Measurements from ENCODE around the gene GJA10.
"Not testable (repeated sequence)": the region's sequence is repeated elsewhere in the genome, so short reads cannot be mapped to it uniquely, and the experiment has no call there.

Gene GJA10

DNA sequence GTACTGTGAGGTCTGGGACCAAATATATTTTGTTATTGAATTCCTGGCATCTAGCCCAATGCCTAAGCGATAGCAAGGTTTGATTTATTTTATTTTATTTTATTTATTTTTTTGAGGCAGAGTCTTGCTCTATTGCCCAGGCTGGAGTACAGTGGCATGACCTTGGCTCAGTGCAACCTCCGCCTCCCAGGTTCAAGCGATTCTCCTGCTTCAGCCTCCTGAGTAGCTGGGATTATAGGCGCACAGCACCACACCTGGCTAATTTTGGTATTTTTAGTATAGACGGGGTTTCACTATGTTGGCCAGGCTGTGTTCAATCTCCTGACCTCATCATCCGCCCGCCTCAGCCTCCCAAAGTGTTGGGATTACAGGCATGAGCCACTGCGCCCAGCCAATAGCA, 1.7 kb upstream of the GJA10 start:
- H3K4me3 Mint-ChIP-seq, H3K9me3 Mint-ChIP-seq, ATAC-seq, H3K36me3 Mint-ChIP-seq, H3K27ac Mint-ChIP-seq: not testable (repeated sequence)
- H3K27me3 Mint-ChIP-seq, result peaks cover 66% of the 10 kb centered on the region
- H3K4me1 Mint-ChIP-seq, result peaks cover 12% of the 10 kb centered on the region

DNA sequence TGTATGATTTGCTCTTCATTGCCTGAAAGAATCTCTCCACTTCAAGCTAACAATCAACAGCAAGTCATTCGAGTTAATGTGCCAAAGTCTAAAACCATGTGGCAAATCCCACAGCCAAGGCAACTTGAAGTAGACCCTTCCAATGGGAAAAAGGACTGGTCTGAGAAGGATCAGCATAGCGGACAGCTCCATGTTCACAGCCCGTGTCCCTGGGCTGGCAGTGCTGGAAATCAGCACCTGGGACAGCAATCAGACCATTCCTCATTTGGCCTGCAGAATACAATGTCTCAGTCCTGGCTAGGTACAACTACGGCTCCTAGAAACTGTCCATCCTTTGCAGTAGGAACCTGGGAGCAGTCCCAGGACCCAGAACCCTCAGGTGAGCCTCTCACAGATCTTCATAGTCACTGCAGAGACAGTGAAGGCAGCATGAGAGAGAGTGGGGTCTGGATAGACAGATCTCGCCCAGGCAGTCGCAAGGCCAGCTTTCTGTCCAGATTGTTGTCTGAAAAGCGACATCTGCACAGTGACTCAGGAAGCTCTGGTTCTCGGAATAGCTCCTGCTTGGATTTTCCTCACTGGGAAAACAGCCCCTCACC, 1.1 kb downstream of the GJA10 start:
- no peak overlapping the region for H3K4me3 Mint-ChIP-seq

DNA sequence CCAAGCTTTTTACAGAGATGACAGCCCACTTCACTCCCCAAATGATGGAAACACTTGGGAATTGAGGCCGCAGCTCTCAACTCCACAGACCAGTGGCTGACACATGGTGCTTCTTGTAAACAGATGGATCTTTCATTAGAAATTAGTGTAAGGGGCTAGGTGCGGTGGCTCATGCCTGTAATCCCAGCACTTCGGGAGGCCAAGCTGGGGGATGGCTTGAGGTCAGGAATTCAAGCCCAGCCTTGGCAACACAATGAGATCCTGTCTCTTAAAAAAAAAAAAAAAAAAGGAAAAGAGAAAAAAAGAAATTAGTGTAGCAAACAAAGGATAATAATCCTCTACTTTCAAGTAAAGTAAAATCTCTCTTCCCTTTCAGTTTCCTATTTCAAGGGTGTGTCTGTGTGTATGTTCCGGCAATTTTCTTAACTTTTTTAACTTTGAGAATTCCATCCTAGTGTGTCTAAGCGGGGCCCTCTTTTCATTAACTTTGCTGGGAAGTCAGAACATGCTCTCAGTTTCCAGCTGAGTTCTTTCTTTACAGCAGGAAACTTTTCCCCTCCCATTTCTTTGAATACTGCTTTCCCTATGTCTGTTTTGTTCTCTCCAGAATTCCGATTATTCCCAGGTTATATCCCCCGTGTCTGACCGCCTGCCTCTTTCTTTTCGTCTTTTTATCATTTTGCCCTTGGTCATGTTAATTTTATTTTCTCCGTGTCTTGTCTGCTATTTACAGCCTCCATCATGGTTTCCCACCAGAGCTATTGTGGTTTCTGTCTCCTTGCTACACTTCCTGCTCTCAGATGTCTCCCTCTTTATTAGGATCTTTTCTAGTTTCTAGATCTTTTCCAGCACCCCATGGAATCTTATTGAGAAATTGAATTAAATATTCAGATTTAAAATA, 16.0 kb downstream of the GJA10 start:
- not testable (repeated sequence) for ATAC-seq, H3K36me3 Mint-ChIP-seq, H3K27ac Mint-ChIP-seq, H3K9me3 Mint-ChIP-seq, H3K4me3 Mint-ChIP-seq, H3K4me1 Mint-ChIP-seq
- H3K27me3 Mint-ChIP-seq, result peaks cover 76% of the 10 kb centered on the region

More for the DNA sequence above, 1.1 kb downstream of the GJA10 start:
- Mint-ChIP-seq H3K27ac (no peak overlapping the region), H3K36me3 (no peaks in the 10 kb centered on the region), H3K27me3 (peaks cover 70% of the 10 kb centered on the region), H3K4me1 (peaks cover 12% of the 10 kb centered on the region), H3K9me3 (no peaks in the 10 kb centered on the region)
- ATAC-seq, result no peak

DNA sequence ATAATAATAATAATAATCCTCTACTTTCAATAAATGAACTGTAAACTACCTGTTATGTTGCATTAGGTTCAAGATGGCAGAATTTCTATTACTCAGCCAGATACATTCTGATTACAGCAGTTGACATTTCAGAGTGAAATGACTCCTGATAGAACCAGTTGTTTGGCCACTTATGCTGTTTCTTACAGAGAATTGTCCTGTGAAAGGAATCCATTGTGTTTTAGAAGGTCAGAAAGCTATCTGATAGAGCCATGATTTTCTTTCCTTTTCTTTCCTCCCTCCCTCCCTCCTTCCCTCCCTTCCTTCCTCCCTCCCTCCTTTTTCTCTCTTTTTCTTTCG, 16.6 kb downstream of the GJA10 start:
- peaks cover 6% of the 10 kb centered on the region for H3K4me1 Mint-ChIP-seq
- ATAC-seq, result no peak
- no peak overlapping the region for H3K4me3 Mint-ChIP-seq
- H3K27me3 Mint-ChIP-seq, result peaks cover 82% of the 10 kb centered on the region
- peaks cover 8% of the 10 kb centered on the region for H3K9me3 Mint-ChIP-seq
- H3K27ac Mint-ChIP-seq, result no peak overlapping the region
- peaks cover 11% of the 10 kb centered on the region for H3K36me3 Mint-ChIP-seq

DNA sequence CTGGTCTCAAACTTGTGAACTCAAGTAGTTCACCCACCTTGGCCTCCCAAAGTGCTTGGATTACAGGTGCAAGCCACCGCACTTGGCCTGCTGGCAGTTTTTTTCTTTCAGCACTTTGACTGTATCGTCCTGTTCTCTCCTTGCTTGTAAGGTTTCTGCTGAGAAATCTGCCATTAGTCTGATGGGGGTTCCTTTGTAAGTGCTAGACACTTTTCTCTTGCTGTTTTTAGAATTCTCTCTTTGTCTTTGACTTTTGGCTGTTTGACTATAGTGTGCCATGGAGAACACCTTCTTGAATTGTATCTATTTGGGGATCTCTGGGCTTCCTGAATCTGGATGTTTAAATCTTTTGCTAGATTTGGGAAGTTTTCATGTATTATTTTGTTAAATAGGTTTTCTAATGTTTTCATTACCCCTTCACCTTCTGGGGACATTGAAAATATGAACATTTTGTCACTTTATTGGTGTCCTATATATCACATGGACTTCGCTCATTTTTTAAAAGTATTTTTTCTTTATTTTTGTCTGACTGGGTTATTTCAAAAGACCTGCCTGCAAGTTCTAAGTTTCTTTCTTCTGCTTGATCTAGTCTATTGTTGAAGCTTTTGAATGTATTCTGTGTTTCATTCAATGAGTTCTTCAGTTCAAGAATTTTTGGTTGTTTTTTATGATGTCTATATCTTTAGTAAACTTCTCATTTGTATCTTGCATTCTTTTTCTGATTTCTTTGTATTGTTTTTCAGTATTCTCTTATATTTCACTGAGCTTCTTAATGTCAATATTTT, 22.1 kb downstream of the GJA10 start:
- peaks cover under 1% of the 10 kb centered on the region for H3K4me1 Mint-ChIP-seq
- H3K36me3 Mint-ChIP-seq, result peaks cover 22% of the 10 kb centered on the region
- H3K4me3 Mint-ChIP-seq, result no peak overlapping the region
- peaks cover 60% of the 10 kb centered on the region for H3K27me3 Mint-ChIP-seq
- H3K27ac Mint-ChIP-seq, result no peak overlapping the region
- no peak for ATAC-seq
- H3K9me3 Mint-ChIP-seq, result peaks cover 20% of the 10 kb centered on the region

DNA sequence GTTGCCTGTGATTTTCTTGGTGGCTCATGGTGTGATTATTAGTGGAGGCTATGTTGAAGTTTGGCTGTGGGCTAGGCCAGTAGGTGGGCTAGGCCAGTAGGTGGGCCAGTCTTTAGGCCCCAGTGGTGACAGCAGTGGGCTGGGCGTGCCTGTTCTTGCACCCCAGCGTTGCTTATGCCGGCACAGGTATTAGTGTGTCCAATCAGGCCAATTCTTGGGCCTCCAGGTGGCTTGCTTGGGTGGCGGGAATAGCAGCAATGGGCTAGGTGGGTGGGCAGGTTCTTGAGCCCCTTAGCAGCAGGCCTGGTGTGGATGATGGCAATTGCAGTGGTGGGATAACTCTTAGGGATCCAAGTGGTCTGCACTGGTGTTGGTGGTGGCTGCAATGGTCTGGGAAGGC, 22.9 kb downstream of the GJA10 start:
- peaks cover 22% of the 10 kb centered on the region for H3K36me3 Mint-ChIP-seq
- H3K27ac Mint-ChIP-seq, result no peak overlapping the region
- H3K4me1 Mint-ChIP-seq, result no peaks in the 10 kb centered on the region
- peaks cover 51% of the 10 kb centered on the region for H3K27me3 Mint-ChIP-seq
- peaks cover 20% of the 10 kb centered on the region for H3K9me3 Mint-ChIP-seq
- no peak for ATAC-seq
- H3K4me3 Mint-ChIP-seq, result no peak overlapping the region

DNA sequence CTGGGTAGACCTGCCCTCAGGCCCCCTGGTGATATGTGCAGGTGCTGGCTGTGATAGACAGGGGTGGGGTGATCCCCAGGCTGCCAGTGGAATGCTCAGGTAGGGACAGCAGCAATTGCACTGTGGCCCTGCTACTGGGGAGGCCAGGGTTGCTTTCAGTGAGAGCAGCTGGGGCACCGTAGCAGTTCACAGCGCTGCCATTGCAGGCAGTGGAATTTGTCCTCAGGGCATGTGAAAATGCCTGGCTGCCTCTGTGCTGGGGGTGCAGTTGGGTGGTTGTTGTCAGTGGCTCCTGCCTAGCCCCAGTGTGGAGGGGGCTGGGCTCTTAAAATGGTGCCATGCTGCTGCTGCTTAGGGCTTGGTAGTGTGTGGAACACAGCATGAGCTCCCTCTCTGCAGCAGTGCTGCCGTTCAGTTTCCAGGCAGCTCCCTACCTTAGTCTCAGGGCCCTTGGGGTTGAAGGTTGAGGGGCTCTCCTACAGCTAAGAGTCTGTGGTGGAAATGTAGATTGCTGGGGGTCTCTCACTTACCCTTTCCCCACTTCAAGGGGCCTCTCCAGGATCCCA, 23.6 kb downstream of the GJA10 start:
- H3K27me3 Mint-ChIP-seq, result peaks cover 46% of the 10 kb centered on the region
- H3K36me3 Mint-ChIP-seq, result peaks cover 22% of the 10 kb centered on the region
- ATAC-seq, result no peak

DNA sequence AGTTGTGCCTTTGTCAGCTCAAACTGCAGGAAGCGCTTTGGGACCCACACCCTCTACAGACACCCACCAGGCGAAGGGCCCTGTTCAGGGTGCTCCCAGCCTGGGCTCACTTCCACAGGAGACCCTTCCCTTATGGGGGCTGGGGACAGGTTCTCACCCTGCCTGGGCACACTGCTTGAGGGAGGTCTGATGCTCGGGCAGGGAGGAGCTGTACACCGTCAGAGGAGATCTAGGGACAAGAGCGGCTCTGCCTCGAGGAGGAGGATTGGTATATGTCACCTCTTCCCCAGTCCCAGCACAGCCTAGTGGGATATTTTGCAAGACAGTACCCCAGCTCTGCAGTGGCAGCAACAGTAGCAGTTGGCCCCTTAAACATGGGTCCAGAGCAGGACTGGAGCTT, 26.9 kb downstream of the GJA10 start:
- ATAC-seq, result no peak

More for the DNA sequence above, 23.6 kb downstream of the GJA10 start:
- H3K9me3 Mint-ChIP-seq, result peaks cover 20% of the 10 kb centered on the region
- no peak overlapping the region for H3K4me3 Mint-ChIP-seq
- H3K27ac Mint-ChIP-seq, result no peak overlapping the region
- H3K4me1 Mint-ChIP-seq, result no peaks in the 10 kb centered on the region

DNA sequence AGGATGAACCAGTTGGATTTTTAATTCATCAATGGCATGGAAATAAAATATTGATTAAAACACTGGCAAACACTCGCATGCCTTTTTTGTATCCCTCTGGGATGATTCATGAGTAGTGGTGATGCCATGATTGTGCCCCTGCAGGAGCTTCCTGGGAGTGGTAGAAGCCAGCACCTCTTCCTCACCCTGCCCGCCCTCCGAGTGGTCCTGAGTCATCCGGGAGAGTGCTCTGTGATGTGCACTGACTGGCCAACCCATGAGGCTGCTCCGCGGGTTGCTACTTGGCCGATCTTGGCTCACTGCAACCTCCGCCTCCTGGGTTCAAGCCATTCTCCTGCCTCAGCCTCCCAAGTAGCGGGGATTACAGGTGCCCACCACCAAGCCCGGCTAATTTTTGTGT, 27.4 kb downstream of the GJA10 start:
- peaks cover 9% of the 10 kb centered on the region for H3K9me3 Mint-ChIP-seq
- H3K27me3 Mint-ChIP-seq, result peaks cover 14% of the 10 kb centered on the region
- no peak overlapping the region for H3K4me3 Mint-ChIP-seq
- H3K27ac Mint-ChIP-seq, result no peak overlapping the region
- H3K36me3 Mint-ChIP-seq, result peaks cover 9% of the 10 kb centered on the region
- peaks cover 2% of the 10 kb centered on the region for H3K4me1 Mint-ChIP-seq
- ATAC-seq, result no peak

More for the DNA sequence above, 26.9 kb downstream of the GJA10 start:
- H3K9me3 Mint-ChIP-seq, result peaks cover 13% of the 10 kb centered on the region
- no peaks in the 10 kb centered on the region for H3K4me1 Mint-ChIP-seq
- H3K36me3 Mint-ChIP-seq, result peaks cover 14% of the 10 kb centered on the region
- H3K27me3 Mint-ChIP-seq, result peaks cover 19% of the 10 kb centered on the region
- no peak overlapping the region for H3K27ac Mint-ChIP-seq
- no peak overlapping the region for H3K4me3 Mint-ChIP-seq

DNA sequence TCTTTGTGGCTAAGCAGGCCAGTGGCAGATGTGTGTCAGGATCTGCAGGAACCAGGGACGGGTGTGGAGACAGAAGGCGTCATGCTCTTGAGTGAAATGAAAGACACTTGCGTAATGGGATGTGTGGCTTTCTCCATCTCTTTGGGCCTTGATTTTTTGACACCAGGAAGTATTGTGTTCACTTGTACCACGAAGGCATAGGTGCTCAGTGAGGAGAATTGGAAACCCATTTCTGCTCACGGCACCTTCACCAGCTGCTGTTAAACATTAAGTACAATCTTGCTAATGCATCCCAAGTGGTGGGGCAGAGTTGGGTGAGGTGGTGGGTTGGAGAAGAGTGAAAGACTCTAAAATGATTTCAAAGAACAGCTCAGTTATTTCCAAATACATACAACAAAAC, 30.0 kb downstream of the GJA10 start:
- Mint-ChIP-seq H3K36me3 (peaks cover 7% of the 10 kb centered on the region), H3K9me3 (no peaks in the 10 kb centered on the region), H3K4me3 (no peak overlapping the region), H3K27me3 (peaks cover 6% of the 10 kb centered on the region), H3K27ac (no peak overlapping the region), H3K4me1 (peaks cover 17% of the 10 kb centered on the region)
- no peak for ATAC-seq

DNA sequence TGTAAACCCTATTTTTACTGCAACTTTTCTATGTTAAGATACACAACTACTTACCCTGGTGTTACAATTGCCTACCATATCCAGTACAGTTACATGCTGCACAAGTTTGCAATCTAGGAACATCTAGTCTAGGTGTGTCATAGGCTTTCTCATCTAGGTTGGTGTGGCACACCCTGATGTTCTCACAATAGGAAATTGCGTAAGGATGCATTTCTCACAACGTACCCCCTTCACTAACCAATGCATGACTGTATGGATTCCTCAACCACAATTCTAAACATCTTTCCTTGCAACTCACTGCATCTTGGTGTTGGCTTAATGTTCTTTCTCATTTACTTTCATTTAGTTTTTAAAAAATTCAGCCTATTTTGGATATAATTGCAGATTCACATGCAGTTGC, 31.6 kb downstream of the GJA10 start:
- H3K4me3 Mint-ChIP-seq, result no peak overlapping the region
- H3K27ac Mint-ChIP-seq, result no peak overlapping the region
- no peaks in the 10 kb centered on the region for H3K9me3 Mint-ChIP-seq
- peaks cover 4% of the 10 kb centered on the region for H3K27me3 Mint-ChIP-seq
- no peak for ATAC-seq
- H3K36me3 Mint-ChIP-seq, result peaks cover 22% of the 10 kb centered on the region
- peaks cover 22% of the 10 kb centered on the region for H3K4me1 Mint-ChIP-seq

DNA sequence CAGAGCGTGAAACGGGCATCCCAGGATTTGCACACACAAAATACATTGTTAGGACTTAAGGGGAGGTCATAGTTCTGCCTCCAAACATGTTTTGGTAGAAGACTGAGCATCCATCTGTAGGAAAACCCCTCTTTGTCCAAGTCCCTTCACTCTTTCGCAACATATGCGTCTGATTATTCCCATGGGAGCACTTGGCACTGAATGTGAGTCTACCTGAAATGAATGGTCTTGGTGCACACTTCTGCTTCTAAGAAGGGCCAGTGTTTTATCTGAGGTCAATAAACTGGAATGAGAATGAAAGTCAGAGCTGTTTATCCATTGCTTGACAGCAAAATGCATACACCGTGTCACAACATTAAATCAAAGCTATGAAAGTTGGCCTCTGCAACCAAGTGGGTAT, 33.0 kb downstream of the GJA10 start:
- ATAC-seq, result peak; percentile 48
- Mint-ChIP-seq H3K27me3 (no peaks in the 10 kb centered on the region), H3K36me3 (peaks cover 33% of the 10 kb centered on the region), H3K27ac (peak overlapping the region; percentile 14), H3K9me3 (no peaks in the 10 kb centered on the region), H3K4me3 (no peak overlapping the region), H3K4me1 (peaks cover 22% of the 10 kb centered on the region)

DNA sequence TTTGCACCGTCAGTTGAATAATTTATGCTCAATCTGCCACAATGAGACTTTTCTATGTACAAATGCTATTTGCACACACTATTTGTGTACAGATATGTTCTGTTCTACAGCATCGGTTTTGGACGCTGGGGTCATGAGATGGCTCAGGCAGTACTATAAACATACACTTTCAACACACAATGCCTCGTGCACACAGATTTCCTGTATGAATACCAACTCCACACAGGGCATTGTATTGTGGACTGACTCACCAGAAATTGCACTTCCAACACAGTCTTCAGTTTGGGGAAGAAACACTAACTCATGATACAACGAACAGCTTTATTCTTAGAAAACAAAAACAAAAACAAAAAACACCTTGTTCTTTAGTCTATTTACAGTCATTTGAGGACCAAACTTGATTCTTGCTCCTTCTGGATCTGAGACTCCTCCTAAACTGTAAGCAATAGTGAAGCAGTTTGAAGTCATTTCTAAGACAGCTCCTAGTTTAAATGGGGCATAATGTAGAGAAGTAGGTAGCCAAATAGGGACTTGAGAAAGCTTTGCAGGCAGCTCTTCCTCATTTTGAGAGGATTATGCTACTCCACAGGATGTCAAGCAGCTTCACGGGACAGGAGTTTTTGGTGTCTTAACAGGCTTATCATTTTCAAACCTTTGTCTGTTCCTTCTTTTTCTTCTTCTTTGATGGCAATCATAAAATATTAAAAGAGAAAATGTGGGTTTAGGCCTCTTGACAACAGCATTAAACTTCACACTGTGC, 33.7 kb downstream of the GJA10 start:
- no peak overlapping the region for H3K4me3 Mint-ChIP-seq
- H3K36me3 Mint-ChIP-seq, result peaks cover 37% of the 10 kb centered on the region
- H3K9me3 Mint-ChIP-seq, result no peaks in the 10 kb centered on the region
- peaks cover 22% of the 10 kb centered on the region for H3K4me1 Mint-ChIP-seq
- H3K27ac Mint-ChIP-seq, result no peak overlapping the region
- H3K27me3 Mint-ChIP-seq, result no peaks in the 10 kb centered on the region
- ATAC-seq, result no peak

DNA sequence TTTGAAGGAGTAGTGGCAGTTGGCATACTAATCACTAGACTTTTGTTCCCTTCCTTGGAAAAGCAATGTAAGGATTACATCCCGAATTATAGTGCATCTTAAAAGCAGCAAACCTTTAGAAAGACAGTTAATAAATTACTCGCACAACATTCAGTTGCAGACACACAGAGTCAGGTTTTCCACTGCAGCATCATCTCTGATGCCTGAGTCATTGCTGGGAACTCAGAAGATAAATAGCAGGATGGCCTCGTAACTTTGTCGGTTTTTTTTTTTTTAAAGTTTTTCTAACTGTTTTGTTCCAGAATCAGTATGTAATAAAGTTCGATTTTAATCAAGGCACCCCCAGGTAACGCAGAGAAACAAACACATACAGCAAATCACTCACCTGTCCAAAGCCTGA, 34.3 kb downstream of the GJA10 start:
- peaks cover 22% of the 10 kb centered on the region for H3K4me1 Mint-ChIP-seq
- H3K4me3 Mint-ChIP-seq, result no peak overlapping the region
- no peak overlapping the region for H3K27ac Mint-ChIP-seq
- H3K9me3 Mint-ChIP-seq, result no peaks in the 10 kb centered on the region
- H3K27me3 Mint-ChIP-seq, result no peaks in the 10 kb centered on the region
- ATAC-seq, result no peak
- peaks cover 44% of the 10 kb centered on the region for H3K36me3 Mint-ChIP-seq

DNA sequence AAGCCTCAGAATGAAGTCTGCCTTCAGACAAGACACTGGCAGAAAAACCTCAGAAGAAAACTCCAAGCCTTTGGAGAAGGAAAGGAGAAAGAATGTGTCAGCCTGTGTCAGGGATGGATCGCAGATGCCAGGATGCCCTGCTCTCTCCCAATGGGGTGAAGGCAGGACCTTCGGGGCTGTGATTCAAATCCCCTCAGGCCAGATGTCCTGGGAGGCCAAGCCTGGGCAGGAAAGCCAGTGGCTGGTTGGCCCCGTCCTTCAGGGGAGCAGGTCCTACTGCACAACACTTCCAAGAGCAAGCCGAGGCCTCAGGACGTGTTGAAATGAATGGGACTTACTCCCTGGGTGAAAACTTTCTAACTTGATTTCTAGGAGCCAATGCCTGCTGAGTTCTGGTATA, 36.5 kb downstream of the GJA10 start:
- H3K36me3 Mint-ChIP-seq, result peaks cover 61% of the 10 kb centered on the region
- no peak overlapping the region for H3K27ac Mint-ChIP-seq

More for the DNA sequence above, 36.5 kb downstream of the GJA10 start:
- Mint-ChIP-seq H3K4me1 (peaks cover 22% of the 10 kb centered on the region), H3K27me3 (no peaks in the 10 kb centered on the region), H3K4me3 (no peak overlapping the region), H3K9me3 (no peaks in the 10 kb centered on the region)
- no peak for ATAC-seq
